ENCODE measurements around the gene TTC27. TPM values are rescaled to one million over a fixed set of nuclear protein-coding genes. Genes with fewer than 3 reads are reported as not detected.

The TTC27 gene
- total RNA-seq, 1 donor from 2014 or later: 7.5 TPM

DNA sequence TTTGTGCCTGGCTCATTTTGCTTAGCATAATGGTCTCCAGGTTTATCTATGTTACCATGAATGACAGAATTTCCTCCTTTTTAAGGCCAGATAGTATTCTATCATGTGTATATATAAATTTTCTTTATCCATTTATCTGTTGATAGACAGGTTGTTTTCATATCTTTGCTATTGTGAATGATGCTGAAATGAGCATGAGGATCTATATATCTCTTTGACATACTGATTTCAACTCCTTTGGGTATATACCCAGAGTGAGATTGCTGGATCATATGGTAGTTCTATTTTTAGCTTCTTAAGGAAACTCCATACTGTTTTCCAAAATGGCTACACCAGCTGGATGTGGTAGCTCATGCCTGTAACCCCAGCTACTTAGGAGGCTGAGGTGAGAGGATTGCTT lies 232.5 kb downstream of the TTC27 start:
- Histone ChIP-seq H3K27me3 (ENCODE audit: low read depth) (no peaks in the 10 kb centered on the region), H3K4me3 (no peak overlapping the region), H3K9me3 (replicated peaks) (no peaks in the 10 kb centered on the region), H3K27ac (replicated peaks) (no peak overlapping the region), H3K36me3 (no peaks in the 10 kb centered on the region), H3K4me1 (no peaks in the 10 kb centered on the region)
- TF ChIP-seq, protein P1, sequence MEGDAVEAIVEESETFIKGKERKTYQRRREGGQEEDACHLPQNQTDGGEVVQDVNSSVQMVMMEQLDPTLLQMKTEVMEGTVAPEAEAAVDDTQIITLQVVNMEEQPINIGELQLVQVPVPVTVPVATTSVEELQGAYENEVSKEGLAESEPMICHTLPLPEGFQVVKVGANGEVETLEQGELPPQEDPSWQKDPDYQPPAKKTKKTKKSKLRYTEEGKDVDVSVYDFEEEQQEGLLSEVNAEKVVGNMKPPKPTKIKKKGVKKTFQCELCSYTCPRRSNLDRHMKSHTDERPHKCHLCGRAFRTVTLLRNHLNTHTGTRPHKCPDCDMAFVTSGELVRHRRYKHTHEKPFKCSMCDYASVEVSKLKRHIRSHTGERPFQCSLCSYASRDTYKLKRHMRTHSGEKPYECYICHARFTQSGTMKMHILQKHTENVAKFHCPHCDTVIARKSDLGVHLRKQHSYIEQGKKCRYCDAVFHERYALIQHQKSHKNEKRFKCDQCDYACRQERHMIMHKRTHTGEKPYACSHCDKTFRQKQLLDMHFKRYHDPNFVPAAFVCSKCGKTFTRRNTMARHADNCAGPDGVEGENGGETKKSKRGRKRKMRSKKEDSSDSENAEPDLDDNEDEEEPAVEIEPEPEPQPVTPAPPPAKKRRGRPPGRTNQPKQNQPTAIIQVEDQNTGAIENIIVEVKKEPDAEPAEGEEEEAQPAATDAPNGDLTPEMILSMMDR (IDR thresholded peaks at IDR 0.05; ENCODE audit: borderline replicate concordance): no peak
- no peak for DNase-seq
- intact Hi-C loops (cut with micrococcal nuclease): no loop called here

DNA sequence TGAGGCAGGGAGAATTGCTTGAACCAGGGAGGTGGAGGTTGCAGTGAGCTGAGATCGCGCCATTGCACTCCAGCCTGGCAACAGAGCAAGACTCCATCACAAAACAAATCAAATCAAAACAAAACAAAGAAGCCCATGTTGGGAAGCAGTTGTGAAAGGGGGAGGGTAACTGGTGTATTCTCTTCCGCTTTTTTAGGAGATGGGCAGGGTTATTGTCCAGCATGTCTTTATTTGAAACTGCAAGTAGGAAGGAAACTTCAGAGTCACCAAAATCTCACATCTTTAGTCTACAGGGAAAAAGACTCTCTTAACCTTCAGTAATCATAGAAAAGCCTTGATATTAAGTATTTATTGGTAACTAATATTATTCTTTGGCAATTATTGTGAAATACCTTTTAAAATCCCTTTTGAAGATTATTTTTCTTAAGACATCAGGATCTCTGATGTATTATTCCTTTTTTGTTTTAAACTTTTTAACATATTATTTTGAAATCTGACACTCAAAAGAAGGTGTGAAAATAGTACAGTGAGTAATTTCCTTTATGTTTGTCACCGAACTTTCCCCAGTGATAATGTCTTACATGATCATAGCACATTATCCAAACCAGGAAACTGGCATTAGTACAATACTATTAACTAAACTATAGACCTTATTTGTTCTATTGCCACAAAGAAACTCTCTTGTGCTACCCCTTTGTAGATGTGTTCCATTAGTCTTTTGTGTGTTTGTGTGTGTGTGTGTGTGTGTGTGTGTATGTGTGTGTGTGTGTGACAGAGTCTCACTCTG lies 234.6 kb downstream of the TTC27 start:
- Histone ChIP-seq H3K4me1 (no peaks in the 10 kb centered on the region), H3K9me3 (replicated peaks) (no peaks in the 10 kb centered on the region), H3K27me3 (ENCODE audit: low read depth) (no peaks in the 10 kb centered on the region), H3K27ac (replicated peaks) (no peak overlapping the region), H3K4me3 (no peak overlapping the region), H3K36me3 (no peaks in the 10 kb centered on the region)
- DNase-seq: no peak
- TF ChIP-seq, protein P1 (IDR thresholded peaks at IDR 0.05; ENCODE audit: borderline replicate concordance): no peak
- intact Hi-C loops (cut with micrococcal nuclease): no loop called here

DNA sequence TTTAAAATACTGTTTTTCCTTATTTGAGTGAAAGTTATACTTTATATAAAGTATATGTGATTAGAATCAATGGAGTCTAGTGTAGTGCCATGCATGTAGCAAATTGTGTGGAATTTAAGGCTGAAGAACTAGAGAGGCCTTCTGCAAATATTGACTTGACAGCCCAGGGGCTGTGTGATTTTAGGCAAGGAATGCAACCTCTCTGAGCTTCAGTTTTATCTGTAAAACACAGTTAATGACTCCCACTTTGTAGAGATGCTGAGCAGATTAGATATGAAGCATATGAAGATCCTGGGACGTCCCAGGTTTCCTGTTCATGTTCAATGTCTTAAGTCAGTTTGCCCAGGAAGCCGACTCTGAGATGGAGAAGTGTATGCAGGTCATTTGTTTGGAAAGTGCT lies 235.5 kb downstream of the TTC27 start:
- Histone ChIP-seq H3K4me3 (no peak overlapping the region), H3K27ac (replicated peaks) (no peak overlapping the region), H3K9me3 (replicated peaks) (no peaks in the 10 kb centered on the region), H3K27me3 (ENCODE audit: low read depth) (no peaks in the 10 kb centered on the region), H3K36me3 (no peaks in the 10 kb centered on the region), H3K4me1 (no peaks in the 10 kb centered on the region)
- DNase-seq: no peak
- intact Hi-C loops (cut with micrococcal nuclease): no loop called here
- TF ChIP-seq, protein P1 (IDR thresholded peaks at IDR 0.05; ENCODE audit: borderline replicate concordance): no peak

DNA sequence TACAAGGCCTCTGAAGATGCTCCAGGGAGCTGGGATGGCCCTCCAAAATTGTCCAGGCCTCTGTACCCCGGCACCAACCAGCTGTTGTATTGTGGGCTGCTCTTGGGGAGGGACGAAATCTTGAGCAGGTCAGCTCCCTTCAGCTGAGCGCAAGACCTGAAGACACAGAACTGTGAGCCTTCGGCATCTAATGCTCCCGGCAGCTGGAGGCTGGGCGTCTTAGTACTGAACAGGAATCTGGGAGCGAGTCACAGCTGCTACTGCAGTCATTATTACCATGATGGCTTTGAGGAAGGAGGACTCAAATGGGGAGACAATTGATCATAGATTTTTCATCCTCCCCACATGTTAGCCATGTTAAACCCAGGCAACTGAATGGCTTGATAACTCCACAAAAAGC lies 236.0 kb downstream of the TTC27 start:
- DNase-seq: no peak
- intact Hi-C loops (cut with micrococcal nuclease): no loop called here
- Histone ChIP-seq H3K4me3 (no peak overlapping the region), H3K4me1 (no peaks in the 10 kb centered on the region), H3K36me3 (no peaks in the 10 kb centered on the region), H3K9me3 (replicated peaks) (no peaks in the 10 kb centered on the region), H3K27ac (replicated peaks) (no peak overlapping the region), H3K27me3 (ENCODE audit: low read depth) (no peaks in the 10 kb centered on the region)
- TF ChIP-seq, protein P1 (IDR thresholded peaks at IDR 0.05; ENCODE audit: borderline replicate concordance): no peak

DNA sequence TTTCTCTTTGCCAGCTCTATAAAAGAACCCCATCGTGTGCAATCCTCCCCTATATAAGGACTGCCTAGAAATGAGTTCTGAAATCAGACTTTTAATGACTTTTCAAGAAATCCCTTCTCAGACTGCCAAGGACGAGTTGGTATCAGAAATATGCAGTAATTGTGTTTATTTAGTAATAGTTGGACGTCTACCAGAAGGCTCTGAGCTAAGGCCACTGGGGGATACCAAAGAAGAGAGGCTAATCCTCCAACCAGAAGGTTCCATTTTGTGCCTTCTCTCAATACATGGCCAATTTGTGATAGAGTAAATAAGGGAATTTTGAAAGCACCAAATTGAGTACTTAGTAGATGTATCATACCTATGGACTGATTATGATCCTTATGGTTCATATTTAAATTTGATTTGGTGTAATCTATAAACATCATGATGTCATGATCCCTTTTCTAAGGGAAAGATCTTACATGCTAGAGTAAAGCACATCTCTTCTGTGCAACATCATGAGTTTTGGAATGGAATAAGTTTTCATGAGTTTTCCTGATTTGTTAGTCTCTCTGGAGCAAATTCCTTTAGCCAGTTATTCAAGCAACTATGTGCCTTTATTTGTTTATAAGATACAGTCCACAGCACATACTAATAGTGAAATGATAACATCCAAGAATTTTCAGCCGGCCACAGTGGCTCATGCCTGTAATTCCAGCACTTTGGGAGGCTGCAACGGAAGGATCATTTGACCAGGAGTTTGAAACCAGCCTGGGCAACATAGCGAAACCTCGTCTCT lies 236.7 kb downstream of the TTC27 start:
- no peaks in the 10 kb centered on the region for H3K9me3 ChIP-seq (replicated peaks)
- H3K4me1 ChIP-seq: no peaks in the 10 kb centered on the region
- TF ChIP-seq, protein P1 (IDR thresholded peaks at IDR 0.05; ENCODE audit: borderline replicate concordance): no peak
- H3K27ac ChIP-seq (replicated peaks): no peak overlapping the region
- H3K36me3 ChIP-seq: no peaks in the 10 kb centered on the region
- no peak for DNase-seq
- intact Hi-C loops (cut with micrococcal nuclease): no loop called here
- no peaks in the 10 kb centered on the region for H3K27me3 ChIP-seq (ENCODE audit: low read depth)
- H3K4me3 ChIP-seq: no peak overlapping the region
